Central memory CD8-positive, alpha-beta T cell (primary cell): ENCODE results near the gene SEMA6A.
A peak's percentile ranks its signal among the peaks of the same experiment; 100 is the strongest.

Source experiments
- ATAC-seq: fragments of 150-1000 bp; cut with Tn5 transposase; replicated peaks from 2 replicates; pipeline ENCODE4 v1.10.0; 2022; ENCODE audit warnings: mild to moderate bottlenecking, moderate FRiP score, moderate number of reproducible peaks; ENCODE audit not compliant: poor library complexity, severe bottlenecking; ENCODE audit errors: extremely low read depth
- DNase-seq, 2 donors: peaks; one replicate each; pipeline ENCODE4 v3.0.0; 2021; ENCODE audit warnings: low spot score in 2 of 2
- H3K27ac Mint-ChIP-seq: one replicate; pipeline ENCODE4 v1.8.0; 2022; ENCODE audit warnings: low read depth, mild to moderate bottlenecking, moderate library complexity, mixed read lengths
- H3K27me3 Mint-ChIP-seq: one replicate; pipeline ENCODE4 v1.8.0; 2022; ENCODE audit warnings: mixed read lengths
- H3K36me3 Mint-ChIP-seq: one replicate; pipeline ENCODE4 v1.8.0; 2022; ENCODE audit warnings: mild to moderate bottlenecking, moderate library complexity, mixed read lengths; ENCODE audit not compliant: insufficient read depth
- H3K4me1 Mint-ChIP-seq: one replicate; pipeline ENCODE4 v1.8.0; 2022; ENCODE audit warnings: mixed read lengths
- H3K4me3 Mint-ChIP-seq: one replicate; pipeline ENCODE4 v1.8.0; 2022; ENCODE audit warnings: mild to moderate bottlenecking, moderate library complexity, mixed read lengths
- H3K9me3 Mint-ChIP-seq: one replicate; pipeline ENCODE4 v1.8.0; 2022; ENCODE audit warnings: mixed read lengths

The SEMA6A gene, protein sequence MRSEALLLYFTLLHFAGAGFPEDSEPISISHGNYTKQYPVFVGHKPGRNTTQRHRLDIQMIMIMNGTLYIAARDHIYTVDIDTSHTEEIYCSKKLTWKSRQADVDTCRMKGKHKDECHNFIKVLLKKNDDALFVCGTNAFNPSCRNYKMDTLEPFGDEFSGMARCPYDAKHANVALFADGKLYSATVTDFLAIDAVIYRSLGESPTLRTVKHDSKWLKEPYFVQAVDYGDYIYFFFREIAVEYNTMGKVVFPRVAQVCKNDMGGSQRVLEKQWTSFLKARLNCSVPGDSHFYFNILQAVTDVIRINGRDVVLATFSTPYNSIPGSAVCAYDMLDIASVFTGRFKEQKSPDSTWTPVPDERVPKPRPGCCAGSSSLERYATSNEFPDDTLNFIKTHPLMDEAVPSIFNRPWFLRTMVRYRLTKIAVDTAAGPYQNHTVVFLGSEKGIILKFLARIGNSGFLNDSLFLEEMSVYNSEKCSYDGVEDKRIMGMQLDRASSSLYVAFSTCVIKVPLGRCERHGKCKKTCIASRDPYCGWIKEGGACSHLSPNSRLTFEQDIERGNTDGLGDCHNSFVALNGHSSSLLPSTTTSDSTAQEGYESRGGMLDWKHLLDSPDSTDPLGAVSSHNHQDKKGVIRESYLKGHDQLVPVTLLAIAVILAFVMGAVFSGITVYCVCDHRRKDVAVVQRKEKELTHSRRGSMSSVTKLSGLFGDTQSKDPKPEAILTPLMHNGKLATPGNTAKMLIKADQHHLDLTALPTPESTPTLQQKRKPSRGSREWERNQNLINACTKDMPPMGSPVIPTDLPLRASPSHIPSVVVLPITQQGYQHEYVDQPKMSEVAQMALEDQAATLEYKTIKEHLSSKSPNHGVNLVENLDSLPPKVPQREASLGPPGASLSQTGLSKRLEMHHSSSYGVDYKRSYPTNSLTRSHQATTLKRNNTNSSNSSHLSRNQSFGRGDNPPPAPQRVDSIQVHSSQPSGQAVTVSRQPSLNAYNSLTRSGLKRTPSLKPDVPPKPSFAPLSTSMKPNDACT

DNA sequence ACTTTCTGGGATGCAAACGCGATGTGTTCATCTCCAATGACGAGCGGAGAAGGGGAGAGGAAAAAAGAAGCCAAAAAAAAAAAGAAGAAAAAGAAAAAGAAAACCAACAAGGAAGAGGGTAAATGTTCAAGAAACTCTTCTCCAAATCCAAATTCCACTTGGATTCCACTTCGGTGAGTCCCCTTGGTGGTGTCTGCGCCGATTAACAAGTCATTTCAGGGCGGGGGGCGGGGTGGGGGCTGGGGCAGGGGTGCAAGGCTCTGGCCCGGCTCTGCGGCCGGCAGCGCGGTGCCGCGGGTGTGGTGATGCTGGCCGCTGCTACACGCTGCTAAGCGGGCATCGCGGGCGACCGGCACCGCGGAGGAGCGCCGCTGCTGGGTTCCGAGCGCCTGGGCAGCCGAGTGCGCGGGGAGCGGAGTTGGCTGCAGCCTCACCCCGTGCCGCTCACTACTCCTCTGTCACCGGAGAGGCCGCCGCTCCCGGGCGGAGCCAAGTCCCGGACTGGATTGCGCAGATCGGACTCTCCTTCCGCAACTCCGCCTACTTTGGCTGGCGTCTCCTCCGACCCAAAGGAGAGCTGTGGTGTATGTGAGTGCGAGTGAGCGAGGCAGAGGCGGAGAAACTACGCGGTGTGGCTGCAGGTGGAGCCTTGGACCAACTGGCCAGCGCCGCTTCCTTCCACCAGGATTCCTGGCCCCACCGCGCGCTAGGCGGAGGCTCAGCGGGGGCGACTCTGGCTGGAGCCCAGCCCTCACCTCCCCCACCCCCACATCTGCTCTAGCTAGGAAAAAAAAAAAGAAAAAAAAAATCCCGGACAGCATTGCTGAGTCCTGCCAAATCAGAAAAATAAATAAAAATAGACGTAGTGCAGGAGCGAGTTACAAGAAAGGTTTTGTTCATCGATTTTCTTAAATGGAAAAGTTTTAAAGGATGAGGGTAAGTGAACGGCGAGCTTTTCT lies at the start of gene SEMA6A:
TSS of gene SEMA6A (minus strand) at position 457 of the 959 bp plus-strand sequence. CDS start 69,879 bp downstream, outside the sequence.
- H3K27me3 Mint-ChIP-seq: peaks cover 79% of the 10 kb centered on the region
- no peak for DNase-seq
- no peaks in the 10 kb centered on the region for H3K9me3 Mint-ChIP-seq
- H3K4me1 Mint-ChIP-seq: peaks cover 14% of the 10 kb centered on the region
- H3K27ac Mint-ChIP-seq: no peak within 1 kb of the TSS
- H3K4me3 Mint-ChIP-seq: peak within 1 kb of the TSS; percentile 61
- ATAC-seq: peak; percentile 36
- peaks cover 2% of the 10 kb centered on the region for H3K36me3 Mint-ChIP-seq

DNA sequence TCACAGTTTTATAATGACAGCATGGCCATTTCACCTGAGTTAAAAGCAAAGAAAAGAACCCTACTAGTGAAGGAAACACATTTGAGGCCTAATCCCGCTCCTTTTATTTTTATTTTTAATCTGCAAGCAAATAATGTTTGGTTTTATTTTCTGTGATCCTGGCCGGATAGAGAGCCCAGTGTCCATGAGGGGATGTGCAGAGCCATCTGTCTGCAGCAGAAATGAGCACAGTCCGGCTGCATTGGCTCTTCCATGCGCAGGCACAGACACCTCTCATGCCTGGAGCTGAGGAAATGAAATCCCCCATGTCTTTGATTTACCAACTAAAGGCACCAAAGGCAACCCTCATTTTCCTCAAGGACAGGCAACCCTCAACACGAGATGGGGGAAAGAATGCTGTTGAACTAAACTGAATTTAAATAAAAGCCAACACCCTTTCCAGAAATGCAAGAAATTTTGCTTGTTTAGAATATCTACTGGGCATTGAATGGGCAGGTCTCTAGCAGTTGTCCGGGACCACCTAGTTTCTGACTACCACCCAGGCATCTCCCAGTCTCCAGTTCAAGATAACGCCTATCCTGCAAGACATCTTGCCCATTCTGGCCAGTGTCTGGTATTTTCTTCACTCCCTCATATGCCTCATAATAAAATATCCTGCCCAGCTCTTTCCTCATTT lies 47.9 kb upstream of the SEMA6A start:
- H3K36me3 Mint-ChIP-seq: no peaks in the 10 kb centered on the region
- ATAC-seq: no peak
- H3K4me1 Mint-ChIP-seq: no peaks in the 10 kb centered on the region
- peaks cover 10% of the 10 kb centered on the region for H3K27me3 Mint-ChIP-seq
- no peak for DNase-seq
- H3K27ac Mint-ChIP-seq: no peak overlapping the region
- H3K4me3 Mint-ChIP-seq: no peak overlapping the region
- H3K9me3 Mint-ChIP-seq: no peaks in the 10 kb centered on the region

DNA sequence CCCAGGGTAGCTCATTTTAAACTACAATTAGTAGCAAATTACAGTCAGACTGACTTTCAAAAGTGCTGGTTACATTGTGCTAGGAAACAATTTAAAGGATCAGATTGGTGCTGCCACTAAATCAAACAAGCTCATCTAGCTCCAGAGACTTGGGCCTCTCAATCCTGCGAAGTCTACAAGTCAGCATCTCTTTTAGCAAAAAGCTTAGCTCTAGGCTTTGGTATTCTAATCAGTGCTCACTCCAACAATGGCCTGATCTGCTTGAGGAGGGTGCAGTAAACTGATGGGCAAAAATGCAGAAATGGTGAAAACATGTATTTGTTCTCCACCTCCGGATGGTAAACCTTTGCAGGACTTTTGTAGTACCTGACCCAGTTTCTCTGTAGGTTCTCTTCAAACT lies 47.0 kb upstream of the SEMA6A start:
- H3K4me3 Mint-ChIP-seq: no peak overlapping the region
- no peak overlapping the region for H3K27ac Mint-ChIP-seq
- no peak for ATAC-seq
- H3K9me3 Mint-ChIP-seq: no peaks in the 10 kb centered on the region
- no peak for DNase-seq
- H3K27me3 Mint-ChIP-seq: peaks cover 10% of the 10 kb centered on the region
- no peaks in the 10 kb centered on the region for H3K4me1 Mint-ChIP-seq
- no peaks in the 10 kb centered on the region for H3K36me3 Mint-ChIP-seq

DNA sequence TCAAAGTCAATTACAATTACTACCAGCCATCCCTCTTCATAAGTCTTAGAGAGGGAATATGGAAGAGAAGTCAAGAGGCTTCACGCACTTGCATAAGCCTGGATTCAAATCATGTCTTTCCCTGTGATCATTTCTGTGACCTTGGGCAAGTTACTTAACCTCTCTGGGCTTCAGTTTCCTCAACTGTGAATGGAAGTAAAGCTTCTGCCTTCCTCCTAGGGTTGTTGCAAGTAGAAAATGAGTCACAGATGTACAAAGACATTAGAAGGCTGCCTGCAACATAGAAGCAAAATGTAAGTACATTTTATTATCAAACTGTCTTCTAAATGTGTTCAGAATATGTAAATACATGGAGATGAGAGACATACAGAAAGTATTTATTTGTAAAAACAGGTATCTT lies 42.3 kb upstream of the SEMA6A start:
- Mint-ChIP-seq H3K9me3 (no peaks in the 10 kb centered on the region), H3K4me3 (no peak overlapping the region), H3K27ac (no peak overlapping the region), H3K4me1 (no peaks in the 10 kb centered on the region), H3K27me3 (peaks cover 16% of the 10 kb centered on the region), H3K36me3 (no peaks in the 10 kb centered on the region)
- DNase-seq (no peak), ATAC-seq (no peak)

DNA sequence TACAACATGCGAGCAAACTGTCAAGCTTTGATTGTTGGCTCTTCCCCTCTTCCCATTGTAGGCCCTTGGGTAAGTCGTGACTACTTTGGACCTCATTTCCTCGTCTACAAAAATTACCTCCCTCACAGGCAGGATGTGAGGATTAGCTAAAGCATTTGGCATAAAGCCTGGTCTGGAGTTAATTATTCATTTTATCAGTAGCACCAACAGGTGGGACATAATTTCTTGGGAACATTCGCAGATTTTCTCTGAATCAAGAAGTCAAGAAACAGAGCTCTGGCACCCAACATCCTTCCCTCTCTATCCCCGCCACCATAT lies 39.9 kb upstream of the SEMA6A start:
- no peak overlapping the region for H3K4me3 Mint-ChIP-seq
- ATAC-seq (no peak), DNase-seq (no peak)
- H3K36me3 Mint-ChIP-seq: no peaks in the 10 kb centered on the region
- H3K9me3 Mint-ChIP-seq: no peaks in the 10 kb centered on the region
- H3K27me3 Mint-ChIP-seq: peaks cover 11% of the 10 kb centered on the region
- no peaks in the 10 kb centered on the region for H3K4me1 Mint-ChIP-seq
- no peak overlapping the region for H3K27ac Mint-ChIP-seq

DNA sequence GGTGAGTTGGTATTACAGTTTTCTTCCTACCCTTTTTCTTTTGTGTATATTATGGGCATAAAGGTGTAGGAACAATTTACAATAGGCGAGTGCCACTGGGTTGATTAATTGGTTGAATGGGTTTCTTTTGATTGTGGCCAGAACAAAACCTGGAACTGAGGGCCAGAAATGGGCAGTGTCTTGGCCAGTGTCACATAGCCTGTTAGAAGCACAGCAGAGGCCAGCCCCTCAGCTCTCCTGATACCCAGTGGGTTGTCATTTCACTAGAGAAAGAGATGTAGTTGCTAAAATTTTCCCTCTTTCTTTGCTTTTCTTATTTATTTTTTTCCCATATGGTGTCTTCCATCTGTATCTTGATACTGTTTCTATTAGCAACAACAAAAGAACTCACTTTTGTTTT lies 38.8 kb upstream of the SEMA6A start:
- Mint-ChIP-seq H3K9me3 (no peaks in the 10 kb centered on the region), H3K36me3 (no peaks in the 10 kb centered on the region), H3K4me3 (no peak overlapping the region), H3K4me1 (no peaks in the 10 kb centered on the region), H3K27ac (no peak overlapping the region), H3K27me3 (peaks cover 11% of the 10 kb centered on the region)
- ATAC-seq (no peak), DNase-seq (no peak)

DNA sequence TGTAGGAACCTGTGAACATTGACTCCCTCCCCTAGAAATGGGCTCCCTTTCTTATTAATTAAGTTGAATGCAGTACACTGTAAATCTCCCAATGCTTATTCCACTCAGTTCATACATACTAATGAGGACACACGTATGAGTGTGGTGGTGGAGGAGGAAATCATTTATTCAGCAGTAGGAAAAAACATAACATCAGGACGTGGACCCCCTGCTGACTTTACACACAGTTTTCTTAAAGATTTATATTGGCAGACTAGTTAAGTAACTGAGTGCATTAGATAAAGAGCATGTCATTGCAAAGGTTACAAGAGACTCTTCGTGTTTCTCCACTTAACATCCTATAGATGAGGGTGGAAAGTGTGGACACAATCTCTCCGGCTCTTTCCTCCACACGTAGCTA lies 37.8 kb upstream of the SEMA6A start:
- H3K4me3 Mint-ChIP-seq: no peak overlapping the region
- H3K27ac Mint-ChIP-seq: no peak overlapping the region
- H3K27me3 Mint-ChIP-seq: peaks cover 11% of the 10 kb centered on the region
- no peaks in the 10 kb centered on the region for H3K9me3 Mint-ChIP-seq
- H3K4me1 Mint-ChIP-seq: no peaks in the 10 kb centered on the region
- no peaks in the 10 kb centered on the region for H3K36me3 Mint-ChIP-seq
- DNase-seq: no peak
- ATAC-seq: no peak

DNA sequence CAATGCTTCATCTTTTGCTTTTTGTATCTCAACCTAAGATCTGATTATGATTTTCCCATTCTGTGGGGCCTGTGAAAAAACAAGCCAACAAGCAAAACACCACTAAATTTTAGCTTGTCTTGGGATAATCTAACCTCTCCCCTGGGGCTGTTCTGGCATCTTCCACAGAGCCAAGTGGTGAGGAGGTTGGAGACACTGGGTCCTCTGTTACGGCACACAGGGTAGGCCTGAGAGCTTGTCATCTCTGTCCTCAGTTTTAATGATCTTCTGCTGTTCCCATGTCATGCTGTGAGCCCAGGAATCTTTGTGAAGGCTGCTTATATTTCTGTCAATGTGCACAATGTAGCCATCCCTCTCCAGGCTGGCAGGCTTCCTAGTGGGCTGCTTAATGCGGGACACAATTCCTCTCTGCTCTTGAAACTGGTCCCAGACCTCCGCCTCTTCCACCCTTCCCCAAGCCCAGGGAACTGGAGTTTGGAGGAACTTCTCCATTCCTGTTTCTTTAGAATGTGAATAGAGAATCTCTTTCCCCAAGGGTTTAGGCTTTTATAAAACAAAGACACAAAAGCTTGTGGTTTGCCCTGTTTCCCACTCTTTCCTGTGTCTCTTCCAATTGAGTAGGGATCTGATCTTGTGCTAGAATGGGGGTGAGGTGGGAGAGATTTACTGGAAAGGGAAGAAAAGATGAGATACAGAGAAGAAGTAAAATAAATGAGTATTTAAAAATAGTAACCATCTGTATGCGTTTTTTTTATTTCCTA lies 30.9 kb upstream of the SEMA6A start:
- peaks cover 7% of the 10 kb centered on the region for H3K27me3 Mint-ChIP-seq
- no peak overlapping the region for H3K27ac Mint-ChIP-seq
- DNase-seq: no peak
- no peaks in the 10 kb centered on the region for H3K9me3 Mint-ChIP-seq
- no peaks in the 10 kb centered on the region for H3K4me1 Mint-ChIP-seq
- H3K36me3 Mint-ChIP-seq: no peaks in the 10 kb centered on the region
- ATAC-seq: no peak
- H3K4me3 Mint-ChIP-seq: no peak overlapping the region

DNA sequence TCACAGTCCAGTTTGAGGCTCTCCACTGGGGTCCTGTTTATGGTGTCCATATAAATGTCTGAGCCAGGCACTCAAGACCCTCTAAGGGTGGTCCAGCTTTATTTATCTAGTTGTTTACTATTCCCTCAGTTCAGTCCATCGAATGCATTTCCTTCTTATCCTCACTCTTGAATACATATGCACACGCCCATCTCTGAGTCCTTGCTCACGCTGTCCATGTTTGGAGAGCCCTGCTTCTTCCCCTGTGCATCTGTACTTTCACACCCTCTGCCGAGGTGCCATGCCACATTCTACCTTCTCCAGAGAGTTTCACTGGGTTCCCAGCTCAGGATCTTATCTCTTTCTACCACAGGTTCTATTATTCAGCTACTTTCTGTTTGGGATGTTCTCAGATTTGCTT lies 30.2 kb upstream of the SEMA6A start:
- no peak overlapping the region for H3K27ac Mint-ChIP-seq

DNA sequence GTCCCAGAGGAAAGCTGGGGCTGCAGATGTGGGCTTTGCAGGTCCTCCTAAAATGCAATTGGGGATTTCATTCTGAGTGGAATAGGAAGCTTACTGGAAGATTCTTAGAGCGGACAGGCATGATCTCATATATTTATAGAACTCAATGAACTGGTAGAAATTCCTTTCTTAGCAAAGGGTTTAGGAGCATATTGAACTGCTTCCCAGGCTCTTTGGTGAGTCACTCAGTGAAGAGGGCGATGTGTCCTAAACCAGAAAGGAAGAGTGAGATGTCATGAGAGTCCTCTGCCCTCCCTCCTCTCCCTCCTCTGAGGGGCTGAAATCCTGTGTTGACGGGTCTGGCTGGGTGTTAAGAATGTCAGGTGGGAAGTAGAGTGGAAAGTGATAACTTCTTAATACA lies 26.3 kb upstream of the SEMA6A start:
- no peak overlapping the region for H3K27ac Mint-ChIP-seq
- DNase-seq (no peak), ATAC-seq (no peak)
- peaks cover 7% of the 10 kb centered on the region for H3K27me3 Mint-ChIP-seq
- no peak overlapping the region for H3K4me3 Mint-ChIP-seq
- H3K36me3 Mint-ChIP-seq: no peaks in the 10 kb centered on the region
- no peaks in the 10 kb centered on the region for H3K9me3 Mint-ChIP-seq
- H3K4me1 Mint-ChIP-seq: no peaks in the 10 kb centered on the region

More for the DNA sequence above, 30.2 kb upstream of the SEMA6A start:
- DNase-seq (no peak), ATAC-seq (no peak)
- Mint-ChIP-seq H3K36me3 (no peaks in the 10 kb centered on the region), H3K4me3 (no peak overlapping the region), H3K4me1 (no peaks in the 10 kb centered on the region), H3K9me3 (no peaks in the 10 kb centered on the region), H3K27me3 (peaks cover 7% of the 10 kb centered on the region)

DNA sequence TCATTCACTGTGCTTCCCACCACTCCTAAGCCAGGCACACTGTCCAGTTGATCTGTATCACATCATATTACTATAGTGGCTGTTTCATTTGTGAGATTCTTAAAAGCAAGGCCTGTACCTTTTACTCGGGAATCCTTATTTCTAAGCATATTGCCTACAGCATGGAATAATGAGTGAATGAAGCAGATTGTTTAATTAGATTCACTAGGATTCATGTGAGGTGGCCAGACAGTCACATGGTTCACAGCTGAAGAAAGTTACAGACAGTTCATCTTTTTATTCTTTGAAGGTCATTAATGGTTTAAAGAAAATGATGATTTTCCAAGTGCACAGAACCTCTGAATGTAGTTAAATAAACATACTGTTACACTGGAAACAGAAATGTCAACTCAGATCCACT lies 24.3 kb upstream of the SEMA6A start:
- Mint-ChIP-seq H3K4me1 (no peaks in the 10 kb centered on the region), H3K9me3 (peaks cover 7% of the 10 kb centered on the region), H3K27ac (no peak overlapping the region), H3K36me3 (no peaks in the 10 kb centered on the region), H3K27me3 (peaks cover 7% of the 10 kb centered on the region), H3K4me3 (no peak overlapping the region)
- DNase-seq (no peak), ATAC-seq (no peak)
